ENCODE measurements around the gene PCNX2. TPM values are rescaled to one million over a fixed set of nuclear protein-coding genes. Genes with fewer than 3 reads are reported as not detected.

Gene PCNX2
- total and polyA plus RNA-seq, 8 donors, result 3.0 to 34.4 (median 9.9) TPM

- 89 to 96% (median 92%) methylated on average over 19 to 31 of the region's 31 CpGs for WGBS, 5 donors
- TF ChIP-seq EP300 (IDR thresholded peaks at IDR 0.05) (no peak), POLR2A (IDR thresholded peaks at IDR 0.05) (no peak), CTCF (IDR thresholded peaks at IDR 0.05) (no peak), POLR2AphosphoS5 (IDR thresholded peaks at IDR 0.05) (no peak)
- intact Hi-C loops (cut with DNase I; ENCODE audit: low total_unique reads), result no loop called here
- Histone ChIP-seq H3K27ac (no peak overlapping the region), H3K4me3 (no peak overlapping the region), H3K9me3 (no peaks in the 10 kb centered on the region), H3K4me1 (peaks cover 0 to 11% (median 3%) of the 10 kb centered on the region in 4 donors), H3K27me3 (no peaks in the 10 kb centered on the region), H3K36me3 (peaks cover 0 to 8% (median 1%) of the 10 kb centered on the region in 4 donors)
- DNase-seq, result no peak
Measured at GRCh38 chr1:232985882-232986526, 309.5 kb downstream of the PCNX2 start.

GRCh38 chr1:232984577-232985425 is 310.7 kb downstream of the PCNX2 start:
- Histone ChIP-seq H3K36me3 (peaks cover 0 to 8% (median 2%) of the 10 kb centered on the region in 4 donors), H3K9me3 (no peaks in the 10 kb centered on the region), H3K4me3 (no peak overlapping the region), H3K27me3 (no peaks in the 10 kb centered on the region), H3K4me1 (peaks cover 0 to 11% (median 3%) of the 10 kb centered on the region in 4 donors), H3K27ac (no peak overlapping the region)
- TF ChIP-seq POLR2A (IDR thresholded peaks at IDR 0.05) (no peak), CTCF (IDR thresholded peaks at IDR 0.05) (no peak), EP300 (IDR thresholded peaks at IDR 0.05) (no peak), POLR2AphosphoS5 (IDR thresholded peaks at IDR 0.05) (no peak)
- intact Hi-C loops (cut with DNase I; ENCODE audit: low total_unique reads), result no loop called here
- DNase-seq, result no peak
- whole genome bisulfite sequencing, 5 donors, result 93 to 96% (median 94%) methylated on average over 7 to 10 of the region's 10 CpGs

GRCh38 chr1:232983817-232984567 is 311.5 kb downstream of the PCNX2 start:
- intact Hi-C loops (cut with DNase I; ENCODE audit: low total_unique reads), result no loop called here
- peaks cover 0 to 11% (median 3%) of the 10 kb centered on the region in 4 donors for H3K4me1 ChIP-seq
- WGBS, 5 donors, result 89 to 92% (median 91%) methylated on average over 15 to 25 of the region's 25 CpGs
- H3K36me3 ChIP-seq, result peaks cover 0 to 8% (median 4%) of the 10 kb centered on the region in 4 donors
- DNase-seq, result no peak
- no peaks in the 10 kb centered on the region for H3K27me3 ChIP-seq
- no peaks in the 10 kb centered on the region for H3K9me3 ChIP-seq
- TF ChIP-seq POLR2A (IDR thresholded peaks at IDR 0.05) (no peak), POLR2AphosphoS5 (IDR thresholded peaks at IDR 0.05) (no peak), EP300 (IDR thresholded peaks at IDR 0.05) (no peak), CTCF (IDR thresholded peaks at IDR 0.05) (no peak)
- H3K4me3 ChIP-seq, result no peak overlapping the region
- H3K27ac ChIP-seq, result no peak overlapping the region

- intact Hi-C loops (cut with DNase I; ENCODE audit: low total_unique reads), result no loop called here
- TF ChIP-seq EP300 (IDR thresholded peaks at IDR 0.05) (no peak), POLR2AphosphoS5 (IDR thresholded peaks at IDR 0.05) (no peak), CTCF (IDR thresholded peaks at IDR 0.05) (no peak), POLR2A (IDR thresholded peaks at IDR 0.05) (no peak)
- WGBS, 5 donors, result 93 to 97% (median 96%) methylated on average over 14 of the region's 14 CpGs
- H3K4me1 ChIP-seq, result peaks cover 0 to 11% (median 3%) of the 10 kb centered on the region in 4 donors
- no peaks in the 10 kb centered on the region for H3K9me3 ChIP-seq
- no peaks in the 10 kb centered on the region for H3K27me3 ChIP-seq
- peaks cover 0 to 11% (median 5%) of the 10 kb centered on the region in 4 donors for H3K36me3 ChIP-seq
- no peak overlapping the region for H3K4me3 ChIP-seq
- H3K27ac ChIP-seq, result no peak overlapping the region
- no peak for DNase-seq
Measured at GRCh38 chr1:232983375-232983774, 312.1 kb downstream of the PCNX2 start.

Data from stomach (tissue), 9 donors.